COLO829 (cell line): ENCODE measurements around the gene STAB1.

Experiments
- DNase-seq: peaks from one replicate; pipeline ENCODE4 v3.0.0; 2012; ENCODE audit warnings: low spot score

The STAB1 gene

GRCh38 chr3:52487050-52487787 lies 7.9 kb upstream of the STAB1 start:
- DNase-seq: no peak

GRCh38 chr3:52487788-52488691 lies 7.1 kb upstream of the STAB1 start:
- DNase-seq: no peak

GRCh38 chr3:52488746-52489145 lies 6.4 kb upstream of the STAB1 start:
- DNase-seq: no peak

GRCh38 chr3:52489453-52489852 lies 5.7 kb upstream of the STAB1 start:
- no peak for DNase-seq

- DNase-seq: no peak
These were observed 4.9 kb upstream of the STAB1 start for GRCh38 chr3:52490035-52490938.

- DNase-seq: no peak
These were observed 4.1 kb upstream of the STAB1 start for GRCh38 chr3:52490939-52491526.

- no peak for DNase-seq
These were observed 3.1 kb upstream of the STAB1 start for GRCh38 chr3:52492059-52492458.

- no peak for DNase-seq
These were observed 1.7 kb upstream of the STAB1 start for GRCh38 chr3:52493232-52494017.

- no peak for DNase-seq
These were observed 693 bp upstream of the STAB1 start for GRCh38 chr3:52494445-52494844.

- no peak for DNase-seq
These were observed 852 bp downstream of the STAB1 start for GRCh38 chr3:52495777-52496602.

GRCh38 chr3:52498137-52499054 lies 3.3 kb downstream of the STAB1 start:
- DNase-seq: no peak

- DNase-seq: no peak
These were observed 5.9 kb downstream of the STAB1 start for GRCh38 chr3:52501046-52501445.

- no peak for DNase-seq
These were observed 6.9 kb downstream of the STAB1 start for GRCh38 chr3:52502001-52502400.

GRCh38 chr3:52502808-52503350 lies 7.7 kb downstream of the STAB1 start:
- no peak for DNase-seq

- DNase-seq: no peak
These were observed 8.8 kb downstream of the STAB1 start for GRCh38 chr3:52503788-52504424.

- DNase-seq: no peak
These were observed 9.8 kb downstream of the STAB1 start for GRCh38 chr3:52504977-52505376.

- DNase-seq: no peak
These were observed 11.3 kb downstream of the STAB1 start for GRCh38 chr3:52506266-52506966.

- no peak for DNase-seq
These were observed 12.2 kb downstream of the STAB1 start for GRCh38 chr3:52507359-52507758.
